SU-DHL-6 (cell line): ENCODE data around the gene TPRA1.
A peak's percentile ranks its signal among the peaks of the same experiment; 100 is the strongest.

ENCODE experiments used
- H2AFZ ChIP-seq: fragments of 200-600 bp; sonication (generic); 2 replicates; pipeline ENCODE4 v1.6.1; 2014; ENCODE audit warnings: low read depth, mild to moderate bottlenecking, moderate library complexity, mixed read lengths, antibody characterized with exemption, low read length; ENCODE audit not compliant: severe bottlenecking
- H3F3A ChIP-seq: fragments of 200-600 bp; shearing (Covaris generic); 2 replicates; pipeline ENCODE4 v1.6.0; 2016; ENCODE audit warnings: antibody characterized with exemption, mild to moderate bottlenecking; ENCODE audit not compliant: insufficient read depth
- H3K27ac ChIP-seq: fragments of 200-600 bp; sonication (generic); 2 replicates; pipeline ENCODE4 v1.5.1; 2016; ENCODE audit warnings: low read depth, mild to moderate bottlenecking, low read length, moderate library complexity, mixed read lengths
- H3K27me3 ChIP-seq: fragments of 200-600 bp; sonication (generic), shearing (Covaris generic); 2 replicates; pipeline ENCODE4 v1.6.0; 2014; ENCODE audit warnings: mild to moderate bottlenecking, low read length
- H3K36me3 ChIP-seq: fragments of 200-600 bp; sonication (generic); 2 replicates; pipeline ENCODE4 v1.6.1; 2014; ENCODE audit warnings: mild to moderate bottlenecking, low read length, mixed read lengths
- H3K4me2 ChIP-seq: fragments of 300-600, 200-600 bp; shearing (Covaris generic), sonication (generic); 2 replicates; pipeline ENCODE4 v1.6.0; 2014; ENCODE audit warnings: low read length, low read depth, mild to moderate bottlenecking; ENCODE audit not compliant: poor library complexity, severe bottlenecking
- H3K4me3 ChIP-seq: fragments of 200-600 bp; sonication (generic); 2 replicates; pipeline ENCODE4 v1.5.1; 2014; ENCODE audit warnings: antibody characterized with exemption, low read length, mild to moderate bottlenecking, mixed read lengths; ENCODE audit not compliant: insufficient read depth, poor library complexity, severe bottlenecking
- H3K79me2 ChIP-seq: fragments of 200-600 bp; sonication (generic); 2 replicates; pipeline ENCODE4 v1.6.1; 2014; ENCODE audit warnings: mild to moderate bottlenecking, low read length, moderate library complexity; ENCODE audit not compliant: insufficient read depth
- H3K9ac ChIP-seq: fragments of 200-600 bp; sonication (generic); 2 replicates; pipeline ENCODE4 v1.7.0; 2014; ENCODE audit warnings: mild to moderate bottlenecking, low read length
- H3K9me2 ChIP-seq: fragments of 200-600 bp; sonication (generic); replicated peaks from 2 replicates; pipeline ENCODE4 v1.6.1; 2014; ENCODE audit warnings: low read length; ENCODE audit not compliant: insufficient read depth
- H3K9me3 ChIP-seq: fragments of 200-600 bp; sonication (generic); 2 replicates; pipeline ENCODE4 v1.6.1; 2014; ENCODE audit warnings: low read length, mixed read lengths; ENCODE audit not compliant: insufficient read depth
- H4K20me1 ChIP-seq: fragments of 200-600 bp; sonication (generic); 2 replicates; pipeline ENCODE4 v1.6.1; 2014; ENCODE audit warnings: low read depth, mild to moderate bottlenecking, antibody characterized with exemption, low read length, moderate library complexity, mixed read lengths
- EZH2phosphoT487 ChIP-seq: fragments of 200-600 bp; sonication (generic), shearing (Covaris generic); conservative IDR thresholded peaks from 2 replicates; pipeline ENCODE4 v1.6.1; 2018; ENCODE audit warnings: mild to moderate bottlenecking, antibody characterized with exemption, low read length, moderate library complexity, mixed read lengths
- TF ChIP-seq, protein P1 (sequence below): fragments of 200-600 bp; sonication (generic); IDR thresholded peaks from one replicate; pipeline ENCODE4 v1.5.1; 2017; ENCODE audit warnings: antibody characterized with exemption, mild to moderate bottlenecking, low read length, moderate library complexity; ENCODE audit not compliant: insufficient read depth, poor library complexity, severe bottlenecking

The TPRA1 gene

GRCh38 chr3:127574880-127575878, 15.4 kb downstream of the TPRA1 start:
- Histone ChIP-seq H2AFZ (no peak overlapping the region), H3F3A (no peaks in the 10 kb centered on the region), H4K20me1 (peaks cover 3% of the 10 kb centered on the region; the same call in 1 of the 2 replicates), H3K4me3 (no peak overlapping the region), H3K27me3 (no peaks in the 10 kb centered on the region), H3K36me3 (0 out of 2 replicates have a peak, but pooled peaks cover 2% of the 10 kb centered on the region), H3K4me2 (no peak overlapping the region), H3K9me3 (no peaks in the 10 kb centered on the region), H3K9me2 (no peaks in the 10 kb centered on the region), H3K27ac (no peak overlapping the region), H3K79me2 (no peaks in the 10 kb centered on the region), H3K9ac (no peak overlapping the region)
- TF ChIP-seq EZH2phosphoT487 = no peak
- TF ChIP-seq, protein P1, sequence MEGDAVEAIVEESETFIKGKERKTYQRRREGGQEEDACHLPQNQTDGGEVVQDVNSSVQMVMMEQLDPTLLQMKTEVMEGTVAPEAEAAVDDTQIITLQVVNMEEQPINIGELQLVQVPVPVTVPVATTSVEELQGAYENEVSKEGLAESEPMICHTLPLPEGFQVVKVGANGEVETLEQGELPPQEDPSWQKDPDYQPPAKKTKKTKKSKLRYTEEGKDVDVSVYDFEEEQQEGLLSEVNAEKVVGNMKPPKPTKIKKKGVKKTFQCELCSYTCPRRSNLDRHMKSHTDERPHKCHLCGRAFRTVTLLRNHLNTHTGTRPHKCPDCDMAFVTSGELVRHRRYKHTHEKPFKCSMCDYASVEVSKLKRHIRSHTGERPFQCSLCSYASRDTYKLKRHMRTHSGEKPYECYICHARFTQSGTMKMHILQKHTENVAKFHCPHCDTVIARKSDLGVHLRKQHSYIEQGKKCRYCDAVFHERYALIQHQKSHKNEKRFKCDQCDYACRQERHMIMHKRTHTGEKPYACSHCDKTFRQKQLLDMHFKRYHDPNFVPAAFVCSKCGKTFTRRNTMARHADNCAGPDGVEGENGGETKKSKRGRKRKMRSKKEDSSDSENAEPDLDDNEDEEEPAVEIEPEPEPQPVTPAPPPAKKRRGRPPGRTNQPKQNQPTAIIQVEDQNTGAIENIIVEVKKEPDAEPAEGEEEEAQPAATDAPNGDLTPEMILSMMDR = peak; percentile 98

- Histone ChIP-seq H4K20me1 (peaks cover 3% of the 10 kb centered on the region; the same call in 1 of the 2 replicates), H3K4me2 (no peak overlapping the region), H3K9me2 (no peaks in the 10 kb centered on the region), H3K4me3 (no peak overlapping the region), H2AFZ (no peak overlapping the region), H3K79me2 (no peaks in the 10 kb centered on the region), H3K9ac (no peak overlapping the region), H3F3A (no peaks in the 10 kb centered on the region), H3K27me3 (no peaks in the 10 kb centered on the region), H3K36me3 (0 out of 2 replicates have a peak, but pooled peaks cover 2% of the 10 kb centered on the region), H3K9me3 (no peaks in the 10 kb centered on the region), H3K27ac (no peak overlapping the region)
- TF ChIP-seq EZH2phosphoT487 = no peak
- TF ChIP-seq, protein P1 = no peak
Observed at GRCh38 chr3:127573912-127574311, 16.6 kb downstream of the TPRA1 start.

DNA sequence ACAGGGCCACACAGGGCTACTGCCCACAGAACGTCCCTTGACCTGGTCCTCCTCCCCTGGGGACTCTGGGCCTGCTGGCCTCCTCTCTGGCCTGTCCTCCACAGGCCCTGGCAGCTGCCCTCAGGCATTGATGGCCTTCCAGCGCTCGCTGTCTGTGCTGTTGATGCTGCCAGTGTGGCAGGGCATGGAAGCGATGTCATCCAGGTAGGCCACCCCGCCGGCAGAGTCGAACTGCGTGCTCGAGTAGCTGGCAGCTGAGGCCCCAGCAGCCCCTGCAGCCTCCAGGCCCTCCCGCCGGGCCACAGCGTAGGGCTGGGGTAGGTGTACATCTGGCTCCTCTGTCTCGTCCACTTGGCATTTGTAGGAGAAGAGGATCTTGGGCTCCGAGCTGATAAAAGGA, 17.1 kb downstream of the TPRA1 start:
- H3F3A ChIP-seq = no peaks in the 10 kb centered on the region
- H3K4me3 ChIP-seq = no peak overlapping the region
- no peak overlapping the region for H2AFZ ChIP-seq
- H4K20me1 ChIP-seq = peaks cover 3% of the 10 kb centered on the region; the same call in 1 of the 2 replicates
- H3K4me2 ChIP-seq = no peak overlapping the region
- no peaks in the 10 kb centered on the region for H3K27me3 ChIP-seq
- no peak overlapping the region for H3K9ac ChIP-seq
- H3K36me3 ChIP-seq = 0 out of 2 replicates have a peak, but pooled peaks cover 2% of the 10 kb centered on the region
- TF ChIP-seq, protein P1 = no peak
- no peak for TF ChIP-seq EZH2phosphoT487
- no peaks in the 10 kb centered on the region for H3K79me2 ChIP-seq
- H3K27ac ChIP-seq = no peak overlapping the region
- no peaks in the 10 kb centered on the region for H3K9me2 ChIP-seq
- no peaks in the 10 kb centered on the region for H3K9me3 ChIP-seq
